HG03571 (cell line): ENCODE measurements around the gene TDRD7.
A peak's percentile ranks its signal among the peaks of the same experiment; 100 is the strongest.

Source experiments
- ATAC-seq: cut with Tn5 transposase; IDR thresholded peaks from one replicate; pipeline ENCODE4 v1.9.1; 2021; ENCODE audit not compliant: unreplicated experiment

TDRD7 gene

DNA sequence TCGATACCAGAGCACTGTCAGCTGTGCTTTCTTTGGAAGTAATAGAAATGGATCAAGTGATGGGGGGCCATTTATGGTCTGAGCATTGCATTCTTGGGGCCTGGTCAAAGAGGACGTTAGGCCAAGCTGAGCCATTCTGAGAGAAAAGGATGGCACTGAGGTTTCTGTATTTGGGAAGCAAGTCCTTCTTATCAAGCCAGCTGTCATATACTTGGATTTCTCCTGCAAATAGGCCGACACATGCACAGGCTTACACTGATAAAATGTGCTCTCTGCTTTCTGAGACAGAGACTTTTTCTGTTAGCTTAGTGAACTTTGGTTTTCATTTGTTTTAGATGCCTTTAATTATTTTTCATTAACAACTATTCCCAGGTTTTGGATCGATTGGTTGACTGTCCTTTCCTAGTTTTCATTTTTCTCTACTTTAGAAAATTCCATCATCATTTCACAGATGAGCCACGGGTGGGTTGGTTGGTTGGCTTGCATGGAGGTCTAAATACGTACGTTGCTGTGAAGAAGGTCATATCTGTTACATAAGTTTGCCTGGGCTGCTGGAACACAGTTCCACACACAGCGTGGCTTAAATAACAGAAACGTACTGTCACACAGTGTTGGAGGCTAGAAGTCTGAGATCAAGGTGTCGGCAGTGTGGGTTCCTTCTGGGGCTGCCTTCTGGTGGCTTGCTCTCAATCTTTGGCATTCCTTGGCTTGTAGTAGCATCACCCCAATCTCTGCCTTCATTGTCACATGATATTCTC, 109.9 kb downstream of the TDRD7 start:
- no peak for ATAC-seq

GRCh38 chr9:97524424-97524823, 112.5 kb downstream of the TDRD7 start:
- no peak for ATAC-seq

GRCh38 chr9:97525451-97525850, 113.6 kb downstream of the TDRD7 start:
- ATAC-seq = no peak

DNA sequence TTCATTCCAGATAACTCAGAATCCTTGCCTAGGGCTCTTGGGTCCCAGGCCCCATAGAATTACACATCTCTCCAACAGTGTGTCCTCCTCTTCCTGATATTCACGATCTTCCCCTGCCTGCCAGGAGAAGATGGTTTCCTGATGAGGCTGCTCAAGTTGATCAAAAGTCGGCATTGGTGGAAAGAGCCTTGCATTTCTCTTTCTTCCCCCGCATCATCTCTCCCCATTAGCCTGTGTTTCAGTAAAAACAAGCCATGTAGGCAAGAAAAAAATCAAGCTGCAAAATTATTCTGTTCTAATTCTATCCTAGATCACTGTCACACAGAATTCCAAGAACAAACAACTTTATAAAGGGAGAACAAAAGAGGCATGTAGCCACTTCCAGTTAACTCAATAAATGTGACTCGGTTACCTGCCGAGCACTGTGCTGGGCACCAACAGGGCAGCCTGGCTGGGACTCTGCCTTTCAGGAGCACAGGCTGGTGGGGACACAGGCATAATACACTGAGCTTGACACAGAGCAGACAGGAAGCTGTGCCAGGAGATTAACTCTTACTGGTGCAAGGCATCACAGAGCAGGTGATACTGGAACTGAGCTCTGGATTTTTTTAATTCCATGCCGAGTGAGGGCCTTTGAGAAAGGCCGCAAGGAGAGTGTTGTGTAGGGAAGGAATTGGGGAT, 115.1 kb downstream of the TDRD7 start:
- ATAC-seq = no peak

GRCh38 chr9:97527626-97528528, 116.0 kb downstream of the TDRD7 start:
- ATAC-seq = no peak

DNA sequence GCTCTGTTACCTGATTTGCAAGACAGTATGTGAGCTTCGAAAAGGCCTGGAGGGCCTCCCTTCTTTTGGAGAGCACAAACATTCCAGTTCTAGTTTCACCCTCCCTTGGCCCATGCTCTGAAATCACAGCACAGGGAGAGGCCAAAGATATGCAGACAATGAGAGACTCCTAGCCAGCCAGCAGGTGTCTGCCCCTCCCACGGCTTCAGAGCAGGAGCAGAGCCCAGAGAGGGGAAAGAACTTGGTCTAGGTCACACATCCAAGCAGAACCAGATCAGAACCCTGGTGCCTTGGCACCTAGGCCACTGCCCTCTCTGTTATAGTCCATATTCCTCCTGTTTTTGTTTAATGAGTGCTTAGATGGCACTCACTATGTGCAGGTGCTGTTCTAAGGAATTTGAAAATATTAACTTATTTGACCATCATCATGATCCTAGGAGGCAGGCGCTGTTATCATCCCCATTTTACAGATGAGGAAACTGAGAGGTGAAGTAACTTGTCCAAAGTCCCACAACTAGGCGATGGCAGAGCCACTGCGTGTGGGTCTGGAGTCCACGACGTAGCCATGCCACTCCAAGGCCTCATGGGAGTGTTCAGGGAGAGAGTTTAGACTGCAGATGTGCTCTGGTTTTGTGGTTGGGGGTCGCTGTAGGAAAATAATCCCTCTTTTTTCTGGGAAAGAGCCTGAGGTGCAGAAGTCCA, 116.8 kb downstream of the TDRD7 start:
- ATAC-seq = no peak

DNA sequence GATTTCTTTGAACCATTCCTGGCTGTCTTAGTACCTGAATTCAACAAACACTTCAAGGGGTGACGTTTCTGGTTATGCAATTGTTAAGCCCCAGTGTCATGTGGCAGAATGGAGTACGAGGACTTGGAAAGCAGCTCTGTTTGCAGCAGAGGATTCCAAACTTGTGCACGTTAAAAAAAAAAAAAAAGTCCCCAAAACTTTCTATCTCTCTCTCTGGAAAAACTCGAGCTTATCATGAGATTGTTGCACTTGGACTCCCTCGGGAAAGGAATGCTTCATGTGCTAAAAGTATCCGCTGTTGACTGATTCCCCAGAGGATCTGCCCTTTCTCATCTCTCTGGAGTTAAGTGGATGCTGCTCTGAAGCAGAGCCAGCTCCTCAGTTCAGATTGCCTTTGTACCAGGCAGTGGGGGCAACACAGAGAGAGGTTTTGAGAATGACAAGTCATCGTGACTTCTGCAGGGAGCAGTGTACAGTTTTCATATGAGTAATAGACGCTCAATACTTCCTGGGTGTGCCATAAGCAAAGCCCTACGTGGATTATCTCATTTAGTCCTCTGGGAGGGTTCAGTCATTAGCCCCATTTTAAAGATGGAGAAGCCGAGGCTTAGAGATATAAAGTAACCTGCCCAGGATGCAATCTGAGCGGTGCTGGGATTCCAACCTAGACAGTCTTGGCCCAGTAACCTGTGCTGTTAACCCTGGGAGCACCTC, 117.6 kb downstream of the TDRD7 start:
- peak; percentile 77 for ATAC-seq

DNA sequence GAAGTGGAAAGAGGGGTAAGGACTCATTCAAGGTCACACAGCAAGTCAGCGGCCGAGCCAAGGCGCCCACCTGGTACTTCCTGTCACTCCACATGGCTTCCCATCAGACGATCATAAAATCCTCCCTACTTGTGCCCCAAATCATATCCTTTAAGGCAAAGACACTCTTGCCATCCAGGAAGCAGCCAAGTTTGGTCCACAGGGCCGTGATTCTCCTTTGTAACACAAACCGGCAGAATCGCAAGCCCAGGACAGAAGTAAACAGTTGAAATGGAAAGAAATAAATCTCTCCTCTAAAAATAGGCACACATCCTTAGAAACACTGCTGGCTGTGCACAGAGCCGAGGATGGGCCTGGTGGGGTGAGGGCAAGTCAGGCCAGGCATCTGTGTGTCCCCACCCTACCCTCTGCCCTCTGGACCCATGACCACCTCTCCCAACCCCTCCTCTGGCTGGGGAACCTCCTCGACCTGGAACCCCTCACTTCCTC, 120.0 kb downstream of the TDRD7 start:
- ATAC-seq = no peak

DNA sequence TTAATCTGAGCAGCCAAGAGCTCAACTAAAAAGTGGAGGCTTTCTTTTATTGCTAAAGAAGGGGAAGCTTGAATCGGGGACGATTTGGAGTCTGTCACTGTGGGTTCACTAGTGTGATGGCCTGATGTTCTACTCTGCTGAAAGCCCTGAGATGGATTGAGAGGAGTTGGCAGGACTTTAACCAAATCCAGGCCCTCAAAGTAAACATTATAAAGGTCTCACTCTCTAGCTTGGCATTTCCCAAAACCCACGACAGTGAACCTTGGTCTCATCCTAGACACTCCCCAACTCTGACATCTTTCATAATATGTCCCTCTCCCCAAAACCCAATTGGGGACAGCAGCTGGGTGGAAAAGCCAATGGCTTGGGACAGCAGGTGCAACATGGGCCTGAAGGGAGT, 122.3 kb downstream of the TDRD7 start:
- ATAC-seq = no peak

DNA sequence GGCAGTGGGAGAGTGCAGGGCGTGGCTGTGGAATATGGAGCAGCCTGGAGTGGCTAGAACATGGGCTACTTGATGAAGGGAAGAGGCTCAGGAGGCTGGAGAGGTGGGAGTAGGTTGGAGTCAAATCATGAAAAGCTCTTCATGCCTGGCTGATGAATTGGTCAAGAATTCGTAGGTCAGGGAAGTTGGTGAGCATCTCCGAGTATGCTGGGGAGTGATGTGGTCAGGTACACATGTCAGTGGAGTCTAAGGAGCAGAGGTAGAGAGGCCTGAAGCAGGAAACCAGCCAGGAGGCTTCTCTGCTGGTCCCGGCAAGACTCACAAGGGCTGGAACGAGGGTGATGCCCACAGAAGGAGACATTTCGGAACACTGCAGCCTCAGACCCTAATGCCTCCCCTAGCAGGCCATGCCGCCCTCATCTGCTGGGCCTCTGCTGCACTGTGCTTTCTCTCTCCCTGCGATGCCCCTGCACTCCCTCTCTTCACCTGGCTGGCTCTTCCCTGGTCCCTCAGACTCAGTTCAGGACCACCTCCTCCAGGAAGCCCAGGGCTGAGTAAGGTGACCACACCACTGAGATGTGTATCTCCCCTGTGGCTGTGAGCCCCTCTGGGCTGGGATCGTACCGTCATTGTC, 123.2 kb downstream of the TDRD7 start:
- no peak for ATAC-seq

- no peak for ATAC-seq
Observed at GRCh38 chr9:97535771-97536170, 123.9 kb downstream of the TDRD7 start.

- ATAC-seq = no peak
Observed at GRCh38 chr9:97536480-97536879, 124.6 kb downstream of the TDRD7 start.

DNA sequence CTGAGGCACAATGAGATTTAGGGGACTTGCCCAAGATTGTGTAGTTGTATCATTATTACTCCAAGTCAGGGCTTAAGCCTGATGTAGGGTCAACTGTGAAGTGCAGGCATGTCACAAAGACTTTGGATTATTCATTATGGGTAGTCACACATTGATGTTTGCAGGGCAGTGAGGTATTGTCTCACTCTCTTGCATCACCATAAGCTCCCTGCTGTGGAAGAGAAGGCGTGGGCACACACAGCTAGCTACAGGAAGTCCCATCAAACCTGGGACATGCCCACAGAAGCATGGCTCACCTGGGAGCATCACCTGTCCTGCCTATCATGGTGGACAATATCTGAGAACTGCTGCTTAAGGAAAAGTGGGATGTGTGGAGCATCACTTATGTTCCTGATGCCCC, 131.7 kb downstream of the TDRD7 start:
- ATAC-seq = no peak

GRCh38 chr9:97545486-97545885, 133.6 kb downstream of the TDRD7 start:
- no peak for ATAC-seq
